CD4-positive, alpha-beta memory T cell (primary cell): ENCODE measurements around the gene TCF12. TPM values are rescaled to one million over a fixed set of nuclear protein-coding genes. Genes with fewer than 3 reads are reported as not detected.
"Not testable (repeated sequence)": the region's sequence is repeated elsewhere in the genome, so short reads cannot be mapped to it uniquely, and the experiment has no call there.

Source experiments
- CTCF ChIA-PET: fragments of 350-600 bp; sonication (Branson Sonifier 250); formaldehyde crosslinking; loops from one replicate; lab custom pipeline; 2021; ENCODE audit warnings: inconsistent platforms; ENCODE audit not compliant: partially characterized antibody; lab: Charles Lee
- POLR2A ChIA-PET: fragments of 350-600 bp; sonication (Branson Sonifier 250); formaldehyde crosslinking; loops from one replicate; lab custom pipeline; 2021; ENCODE audit not compliant: partially characterized antibody; lab: Charles Lee
- DNase-seq, 5 donors: peaks; one replicate each; pipeline versions ENCODE4 v3.0.0 to v3.0.0-alpha.2; 2020 to 2022; ENCODE audit warnings: mixed read lengths in 1 of 5
- H3K27ac ChIP-seq: one replicate; pipeline ENCODE4 v1.7.0; 2013; ENCODE audit warnings: low read depth, low read length
- H3K27me3 ChIP-seq: 2 replicates; pipeline ENCODE4 v1.7.0; 2013; ENCODE audit warnings: mild to moderate bottlenecking, low read length, moderate library complexity; ENCODE audit not compliant: insufficient read depth
- H3K36me3 ChIP-seq: 2 replicates; pipeline ENCODE4 v1.7.0; 2013; ENCODE audit warnings: mild to moderate bottlenecking, low read length, moderate library complexity; ENCODE audit not compliant: insufficient read depth
- H3K4me1 ChIP-seq: 2 replicates; pipeline ENCODE4 v1.7.0; 2013; ENCODE audit warnings: mild to moderate bottlenecking, low read length, moderate library complexity; ENCODE audit not compliant: insufficient read depth
- H3K4me3 ChIP-seq, 2 donors: one replicate each; pipeline ENCODE4 v1.7.0; 2013; ENCODE audit warnings: low read length in 2 of 2, mild to moderate bottlenecking in 1 of 2
- H3K9me3 ChIP-seq, 2 donors: one replicate each; pipeline ENCODE4 v1.7.0; 2013; ENCODE audit warnings: low read length in 2 of 2, control low read depth in 1 of 2; ENCODE audit not compliant: control insufficient read depth in 1 of 2
- H3K27ac Mint-ChIP-seq, 7 donors: one replicate each; pipeline ENCODE4 v1.8.0; 2020 to 2021; ENCODE audit warnings: mixed read lengths in 7 of 7, mild to moderate bottlenecking in 6 of 7, inconsistent platforms in 3 of 7, moderate library complexity in 3 of 7
- H3K27me3 Mint-ChIP-seq, 2 donors: one replicate each; pipeline ENCODE4 v1.8.0; 2020 to 2021; ENCODE audit warnings: mixed read lengths in 2 of 2
- H3K36me3 Mint-ChIP-seq, 2 donors: one replicate each; pipeline ENCODE4 v1.8.0; 2020 to 2021; ENCODE audit warnings: mixed read lengths in 2 of 2, inconsistent platforms in 1 of 2, mild to moderate bottlenecking in 1 of 2
- H3K4me1 Mint-ChIP-seq, 4 donors: one replicate each; pipeline ENCODE4 v1.8.0; 2020 to 2021; ENCODE audit warnings: mixed read lengths in 4 of 4, mild to moderate bottlenecking in 1 of 4
- H3K4me3 Mint-ChIP-seq, 8 donors: one replicate each; pipeline ENCODE4 v1.8.0; 2020 to 2021; ENCODE audit warnings: mixed read lengths in 8 of 8, mild to moderate bottlenecking in 7 of 8, moderate library complexity in 6 of 8, inconsistent platforms in 3 of 8
- H3K9me3 Mint-ChIP-seq, 8 donors: one replicate each; pipeline ENCODE4 v1.8.0; 2020 to 2021; ENCODE audit warnings: mixed read lengths in 8 of 8, mild to moderate bottlenecking in 5 of 8, inconsistent platforms in 3 of 8, moderate library complexity in 1 of 8
- intact Hi-C: fragments of 100-400 bp; cut with micrococcal nuclease; formaldehyde crosslinking; loops from one replicate; pipeline ENCODE4 v1.15.1; 2023
- polyA plus RNA-seq, 2 donors: library from polyadenylated mRNA; unstranded; fragments of 300-500 nt; fragmentation: Illumina TruSeq; gene quantifications; one replicate each; pipeline ENCODE4 v1.2.3, GENCODE V29; 2021
- total RNA-seq, 2 experiments: library from RNA; stranded (reverse); gene quantifications; one replicate each; pipeline ENCODE4 v1.2.3, GENCODE V29; 2021

TCF12 gene
- total and polyA plus RNA-seq, 4 experiments from 2014 or later, result 36.5 to 86.5 (median 68.4) TPM

DNA sequence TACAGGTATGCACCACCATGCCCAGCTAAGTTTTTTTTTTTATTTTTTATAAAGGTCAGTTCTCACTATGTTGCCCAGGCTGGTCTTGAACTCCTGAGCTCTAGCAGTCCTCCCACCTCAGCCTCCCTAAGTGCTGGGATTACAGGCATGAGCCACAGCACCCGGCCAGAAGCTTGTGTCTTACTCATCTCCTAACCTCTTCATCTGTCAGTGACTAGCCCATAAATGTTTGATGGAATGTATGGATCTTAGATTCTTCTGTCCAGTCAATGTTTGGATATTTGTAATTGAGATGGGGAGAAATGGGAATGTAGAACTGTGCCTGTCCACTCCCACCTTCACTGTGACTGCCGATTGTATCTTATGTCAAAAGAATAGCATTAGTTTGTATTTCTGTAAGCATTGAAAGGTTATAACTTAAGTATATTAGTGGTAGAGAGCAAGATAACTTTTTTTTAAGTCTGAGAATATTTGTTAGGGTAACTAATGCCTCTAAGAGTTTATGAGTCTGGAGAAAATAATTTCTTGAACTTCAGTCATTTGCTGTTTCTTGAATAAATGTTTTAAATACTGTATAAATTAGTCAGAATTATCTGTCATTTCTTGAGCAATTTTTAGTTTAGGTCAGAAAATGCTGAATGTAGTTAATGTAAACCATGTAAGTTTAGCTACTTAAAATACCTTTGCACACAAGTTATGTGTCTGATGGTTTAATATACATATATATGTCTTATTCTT is 242.5 kb downstream of the TCF12 start:
- Mint-ChIP-seq H3K4me1 (peaks cover 0 to 5% (median 1%) of the 10 kb centered on the region in 4 donors), H3K9me3 (no peaks in the 10 kb centered on the region), H3K27me3 (no peaks in the 10 kb centered on the region), H3K36me3 (peaks cover 15 to 22% of the 10 kb centered on the region in 2 donors), H3K27ac (no peak overlapping the region), H3K4me3 (no peak overlapping the region)
- intact Hi-C loops, result no loop called here
- H3K4me3 ChIP-seq, result no peak overlapping the region
- no peaks in the 10 kb centered on the region for H3K27me3 ChIP-seq
- H3K4me1 ChIP-seq, result no peaks in the 10 kb centered on the region
- no peaks in the 10 kb centered on the region for H3K9me3 ChIP-seq
- H3K36me3 ChIP-seq, result no peaks in the 10 kb centered on the region
- no peak for DNase-seq
- ChIA-PET POLR2A (no interaction called here), CTCF (interaction anchor here (2.5 kb wide), 1 partner anchor 14 kb away, joined by 8 read pairs; no protein-coding TSS in a partner anchor)
- no peak overlapping the region for H3K27ac ChIP-seq

DNA sequence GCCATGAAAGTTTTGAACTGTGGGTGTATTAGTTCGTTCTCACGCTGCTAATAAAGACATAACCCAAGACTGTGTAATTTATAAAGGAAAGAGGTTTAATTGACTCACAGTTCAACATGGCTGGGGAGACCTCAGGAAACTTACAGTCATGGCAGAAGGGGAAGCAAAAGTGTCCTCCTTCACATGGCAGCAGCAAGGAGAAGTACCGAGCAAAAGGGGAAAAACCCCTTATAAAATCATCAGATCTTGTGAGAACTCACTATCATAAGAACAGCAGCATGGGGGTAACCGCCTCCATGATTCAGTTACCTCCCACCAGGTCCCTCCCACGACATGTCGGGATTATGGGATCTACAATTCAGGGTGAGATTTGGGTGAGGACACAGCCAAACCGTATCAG is 245.8 kb downstream of the TCF12 start:
- H3K4me1 ChIP-seq, H3K36me3 ChIP-seq, H3K27ac ChIP-seq, intact Hi-C loops, H3K27me3 Mint-ChIP-seq, H3K9me3 Mint-ChIP-seq, H3K4me3 ChIP-seq, H3K27ac Mint-ChIP-seq, H3K27me3 ChIP-seq, H3K9me3 ChIP-seq, DNase-seq, POLR2A ChIA-PET, H3K4me1 Mint-ChIP-seq, CTCF ChIA-PET, H3K4me3 Mint-ChIP-seq: not testable (repeated sequence)
- H3K36me3 Mint-ChIP-seq, result peaks cover 30 to 35% of the 10 kb centered on the region in 2 donors

DNA sequence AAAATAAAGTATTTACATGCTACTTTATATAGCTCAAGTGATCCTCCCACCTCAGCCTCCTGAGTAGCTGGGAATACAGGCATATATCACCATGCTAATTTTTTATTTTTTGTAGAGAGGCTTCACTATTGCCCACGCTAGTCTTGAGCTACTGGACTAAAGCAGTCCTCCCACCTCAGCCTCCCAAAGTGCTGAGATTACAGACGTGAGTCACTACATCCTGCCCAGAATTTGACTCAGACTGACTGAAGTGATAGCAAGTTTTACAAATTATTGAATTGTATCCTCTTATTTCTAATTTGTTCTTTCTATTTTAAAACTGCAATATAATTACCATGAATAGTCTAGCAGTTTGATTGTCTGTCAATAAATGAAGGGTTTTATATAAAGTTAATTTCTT is 247.5 kb downstream of the TCF12 start:
- H3K4me1 ChIP-seq, result no peaks in the 10 kb centered on the region
- Mint-ChIP-seq H3K27me3 (no peaks in the 10 kb centered on the region), H3K36me3 (peaks cover 24 to 33% of the 10 kb centered on the region in 2 donors), H3K4me1 (peaks cover 0 to 1% (median 0%) of the 10 kb centered on the region in 4 donors), H3K9me3 (no peaks in the 10 kb centered on the region), H3K4me3 (no peak overlapping the region), H3K27ac (no peak overlapping the region)
- no peaks in the 10 kb centered on the region for H3K9me3 ChIP-seq
- intact Hi-C loops, result no loop called here
- H3K36me3 ChIP-seq, result no peaks in the 10 kb centered on the region
- H3K27me3 ChIP-seq, result no peaks in the 10 kb centered on the region
- ChIA-PET POLR2A (no interaction called here), CTCF (interaction anchor here (1.3 kb wide), 1 partner anchor 19 kb away, joined by 4 read pairs; no protein-coding TSS in a partner anchor)
- H3K27ac ChIP-seq, result no peak overlapping the region
- H3K4me3 ChIP-seq, result no peak overlapping the region
- no peak for DNase-seq

DNA sequence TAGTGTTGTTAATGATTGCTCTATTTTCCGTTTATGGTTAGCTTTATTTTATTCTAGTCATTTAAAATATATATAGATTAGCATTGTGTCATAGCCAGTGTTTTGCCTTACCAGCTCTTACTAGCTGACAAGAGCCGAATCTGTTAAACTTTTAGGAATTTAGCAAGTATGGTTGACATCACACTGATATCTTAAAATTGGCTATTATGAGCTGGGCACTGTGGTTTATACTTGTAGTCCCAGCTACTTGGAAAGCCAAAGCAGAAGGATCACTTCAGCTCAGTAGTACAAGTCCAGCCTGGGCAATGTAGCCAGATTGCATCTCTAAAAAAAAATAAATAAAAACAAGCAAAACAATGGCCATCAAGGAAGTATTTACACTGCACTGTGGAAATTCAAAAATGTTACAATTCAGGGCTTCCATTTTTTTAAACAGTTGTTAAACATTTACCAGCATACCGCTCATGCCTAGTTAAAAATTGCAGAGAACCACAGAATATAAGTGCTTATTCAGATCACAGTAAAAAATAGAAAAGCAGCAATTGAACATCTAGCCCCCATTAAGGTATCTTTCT is 249.5 kb downstream of the TCF12 start:
- Mint-ChIP-seq H3K27me3 (no peaks in the 10 kb centered on the region), H3K9me3 (no peaks in the 10 kb centered on the region), H3K36me3 (peaks cover 29 to 39% of the 10 kb centered on the region in 2 donors), H3K4me3 (no peak overlapping the region), H3K27ac (no peak overlapping the region), H3K4me1 (peaks cover 0 to 3% (median 0%) of the 10 kb centered on the region in 4 donors)
- Histone ChIP-seq H3K4me1 (no peaks in the 10 kb centered on the region), H3K27me3 (no peaks in the 10 kb centered on the region), H3K9me3 (no peaks in the 10 kb centered on the region), H3K36me3 (no peaks in the 10 kb centered on the region), H3K27ac (no peak overlapping the region), H3K4me3 (no peak overlapping the region)
- CTCF ChIA-PET, result no interaction called here
- POLR2A ChIA-PET, result no interaction called here
- no peak for DNase-seq
- intact Hi-C loops, result no loop called here

DNA sequence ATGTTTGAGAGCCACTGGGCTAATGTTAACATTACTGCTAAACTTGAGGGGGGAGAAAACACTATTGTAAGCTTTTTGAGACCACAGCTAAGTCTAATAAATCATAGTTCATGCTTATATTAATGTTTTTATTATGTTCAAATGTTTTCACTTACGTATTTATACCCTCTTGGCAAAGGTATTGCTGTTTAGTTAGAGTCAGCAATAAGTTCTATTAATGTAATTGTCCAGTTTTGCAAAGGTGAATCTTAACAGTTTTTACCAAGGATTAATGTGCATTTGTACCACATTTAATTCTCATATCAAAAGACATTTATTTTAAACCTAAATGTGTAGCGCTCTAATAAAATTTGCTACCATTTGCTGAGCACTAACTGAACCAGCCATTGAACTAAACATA is 251.2 kb downstream of the TCF12 start:
- Histone ChIP-seq H3K27me3 (no peaks in the 10 kb centered on the region), H3K4me1 (no peaks in the 10 kb centered on the region), H3K36me3 (no peaks in the 10 kb centered on the region), H3K4me3 (no peak overlapping the region), H3K27ac (no peak overlapping the region), H3K9me3 (no peaks in the 10 kb centered on the region)
- Mint-ChIP-seq H3K4me3 (no peak overlapping the region), H3K36me3 (peaks cover 26 to 40% of the 10 kb centered on the region in 2 donors), H3K27me3 (no peaks in the 10 kb centered on the region), H3K9me3 (no peaks in the 10 kb centered on the region), H3K27ac (no peak overlapping the region), H3K4me1 (peaks cover 0 to 3% (median 0%) of the 10 kb centered on the region in 4 donors)
- ChIA-PET CTCF (no interaction called here), POLR2A (no interaction called here)
- intact Hi-C loops, result no loop called here
- DNase-seq, result no peak

DNA sequence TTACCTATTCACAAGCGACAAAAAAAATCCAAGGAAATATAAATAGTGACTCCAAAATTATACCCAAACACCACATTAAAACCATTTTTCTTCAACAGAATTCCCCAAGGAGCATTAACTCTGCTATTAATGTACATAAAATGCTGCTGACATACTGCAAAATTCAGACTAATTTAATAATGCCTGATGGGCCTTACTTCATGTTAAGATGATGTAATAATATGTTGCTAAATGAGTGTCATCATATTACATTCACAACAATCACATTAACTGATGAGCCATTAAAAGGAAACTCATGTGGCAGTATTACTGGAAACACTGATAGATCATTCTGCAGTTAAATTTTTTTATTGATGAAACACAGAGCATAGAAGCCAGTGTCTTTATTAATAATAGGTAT is 253.0 kb downstream of the TCF12 start:
- Mint-ChIP-seq H3K9me3 (no peaks in the 10 kb centered on the region), H3K27me3 (no peaks in the 10 kb centered on the region), H3K4me1 (peaks cover 0 to 3% (median 0%) of the 10 kb centered on the region in 4 donors), H3K4me3 (no peak overlapping the region), H3K27ac (no peak overlapping the region), H3K36me3 (peaks cover 26 to 39% of the 10 kb centered on the region in 2 donors)
- Histone ChIP-seq H3K9me3 (no peaks in the 10 kb centered on the region), H3K27ac (no peak overlapping the region), H3K4me3 (no peak overlapping the region), H3K4me1 (no peaks in the 10 kb centered on the region), H3K27me3 (no peaks in the 10 kb centered on the region), H3K36me3 (no peaks in the 10 kb centered on the region)
- CTCF ChIA-PET, result no interaction called here
- POLR2A ChIA-PET, result no interaction called here
- DNase-seq, result no peak
- intact Hi-C loops, result no loop called here

DNA sequence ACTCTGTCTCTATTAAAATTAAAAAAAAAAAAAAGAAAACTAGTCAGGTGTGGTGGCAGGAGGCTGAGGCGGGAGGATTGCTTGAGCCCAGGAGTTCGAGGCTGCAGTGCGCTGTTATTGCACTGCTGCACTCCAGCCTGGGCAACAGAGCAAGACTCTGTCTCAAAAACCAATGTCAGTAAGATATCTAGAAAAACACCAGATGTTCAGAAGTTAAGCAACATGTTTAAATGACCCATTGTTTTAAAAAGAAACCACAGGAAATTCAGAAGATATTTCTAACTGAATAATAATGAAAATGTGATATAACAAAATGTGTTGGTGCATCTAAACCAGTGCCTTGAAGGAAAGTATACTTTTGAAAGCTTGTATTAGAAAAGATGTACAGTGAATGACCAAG is 254.5 kb downstream of the TCF12 start:
- Mint-ChIP-seq H3K4me3 (no peak overlapping the region), H3K27ac (no peak overlapping the region), H3K4me1 (peaks cover 0 to 4% (median 1%) of the 10 kb centered on the region in 4 donors), H3K9me3 (no peaks in the 10 kb centered on the region), H3K36me3 (peaks cover 20 to 34% of the 10 kb centered on the region in 2 donors), H3K27me3 (no peaks in the 10 kb centered on the region)
- ChIA-PET POLR2A (no interaction called here), CTCF (no interaction called here)
- Histone ChIP-seq H3K9me3 (no peaks in the 10 kb centered on the region), H3K27ac (no peak overlapping the region), H3K27me3 (no peaks in the 10 kb centered on the region), H3K4me1 (no peaks in the 10 kb centered on the region), H3K36me3 (no peaks in the 10 kb centered on the region), H3K4me3 (no peak overlapping the region)
- DNase-seq, result no peak
- intact Hi-C loops, result no loop called here
